Suprapubic skin (tissue), 4 donors: ENCODE results near the gene ESRP2. TPM values are rescaled to one million over a fixed set of nuclear protein-coding genes. Genes with fewer than 3 reads are reported as not detected.

ENCODE experiments used
- DNase-seq, 2 donors: peaks; one replicate each; pipeline ENCODE4 v3.0.0-alpha.2; 2019; ENCODE audit warnings: low spot score in 2 of 2
- H3K27ac ChIP-seq: fragments of 200-600 bp; sonication (generic); one replicate; pipeline ENCODE4 v1.5.1; 2019
- H3K27me3 ChIP-seq: fragments of 200-600 bp; sonication (generic); one replicate; pipeline ENCODE4 v1.5.1; 2019
- H3K36me3 ChIP-seq: fragments of 200-600 bp; sonication (generic); one replicate; pipeline ENCODE4 v1.5.1; 2019
- H3K4me1 ChIP-seq: fragments of 200-600 bp; sonication (generic); one replicate; pipeline ENCODE4 v1.5.1; 2019
- H3K4me3 ChIP-seq: fragments of 200-600 bp; sonication (generic); one replicate; pipeline ENCODE4 v1.5.1; 2019; ENCODE audit warnings: mild to moderate bottlenecking
- H3K9me3 ChIP-seq: fragments of 200-600 bp; sonication (generic); one replicate; pipeline ENCODE4 v1.5.1; 2019
- CTCF ChIP-seq, 2 donors: fragments of 200-600 bp in 1 of 2; fragments of 450-650 bp in 1 of 2; sonication (generic) in 1 of 2; IDR thresholded peaks; one replicate each; pipeline ENCODE4 v1.5.1; 2016 to 2019; ENCODE audit warnings: antibody characterized with exemption in 2 of 2, mild to moderate bottlenecking in 1 of 2, moderate library complexity in 1 of 2
- EP300 ChIP-seq: sonication (generic); formaldehyde crosslinking; IDR thresholded peaks from one replicate; pipeline ENCODE4 v1.6.1; 2017; ENCODE audit warnings: antibody characterized with exemption
- POLR2A ChIP-seq, 2 donors: fragments of 450-650 bp; IDR thresholded peaks; one replicate each; pipeline ENCODE4 v1.6.1; 2017; ENCODE audit warnings: antibody characterized with exemption in 2 of 2, mild to moderate bottlenecking in 2 of 2, moderate library complexity in 2 of 2
- POLR2AphosphoS5 ChIP-seq, 3 donors: sonication (generic); formaldehyde crosslinking; IDR thresholded peaks; one replicate each; pipeline ENCODE4 v1.6.1; 2017; ENCODE audit warnings: antibody characterized with exemption in 3 of 3
- WGBS: methylation state at CpG from one replicate; pipeline ENCODE4 v1.1.5; 2018; 5-methylcytosine and 5-hydroxymethylcytosine counted together
- total RNA-seq, 4 donors: library from RNA; depleted of rRNA; stranded (reverse); fragments of >200 nt; gene quantifications; one replicate each; pipeline ENCODE4 v1.1.0, GENCODE V29; 2016

Gene ESRP2
- total RNA-seq, 4 donors from 2014 or later, result 77.0 to 133 (median 99.7) TPM

- TF ChIP-seq CTCF (IDR thresholded peaks at IDR 0.05), result no peak
- TF ChIP-seq POLR2AphosphoS5 (IDR thresholded peaks at IDR 0.05), result no peak
- TF ChIP-seq POLR2A (IDR thresholded peaks at IDR 0.05), result no peak
- no peak for TF ChIP-seq EP300
- Histone ChIP-seq H3K36me3 (peaks cover 4% of the 10 kb centered on the region), H3K4me3 (no peak overlapping the region), H3K4me1 (no peaks in the 10 kb centered on the region), H3K27me3 (no peaks in the 10 kb centered on the region), H3K9me3 (no peaks in the 10 kb centered on the region), H3K27ac (no peak overlapping the region)
- WGBS, result 63% methylated on average over 3 of the region's 3 CpGs
- no peak for DNase-seq
Measured at GRCh38 chr16:68214726-68215125, 21.2 kb downstream of the ESRP2 start.

GRCh38 chr16:68206245-68206644 lies 29.7 kb downstream of the ESRP2 start:
- 93% methylated on average over 2 of the region's 2 CpGs for WGBS
- H3K27ac ChIP-seq, result no peak overlapping the region
- no peak for TF ChIP-seq POLR2A (IDR thresholded peaks at IDR 0.05)
- no peak for TF ChIP-seq CTCF (IDR thresholded peaks at IDR 0.05)
- TF ChIP-seq POLR2AphosphoS5 (IDR thresholded peaks at IDR 0.05), result no peak
- no peak for TF ChIP-seq EP300
- no peaks in the 10 kb centered on the region for H3K27me3 ChIP-seq
- DNase-seq, result no peak
- peaks cover 8% of the 10 kb centered on the region for H3K36me3 ChIP-seq
- H3K9me3 ChIP-seq, result no peaks in the 10 kb centered on the region
- no peaks in the 10 kb centered on the region for H3K4me1 ChIP-seq
- H3K4me3 ChIP-seq, result no peak overlapping the region

GRCh38 chr16:68202091-68202519 lies 33.8 kb downstream of the ESRP2 start:
- Histone ChIP-seq H3K27me3 (no peaks in the 10 kb centered on the region), H3K4me1 (no peaks in the 10 kb centered on the region), H3K27ac (no peak overlapping the region), H3K9me3 (no peaks in the 10 kb centered on the region), H3K36me3 (peaks cover 8% of the 10 kb centered on the region), H3K4me3 (no peak overlapping the region)
- TF ChIP-seq POLR2A (IDR thresholded peaks at IDR 0.05) (no peak), POLR2AphosphoS5 (IDR thresholded peaks at IDR 0.05) (no peak), CTCF (IDR thresholded peaks at IDR 0.05) (no peak), EP300 (no peak)
- DNase-seq, result no peak

DNA sequence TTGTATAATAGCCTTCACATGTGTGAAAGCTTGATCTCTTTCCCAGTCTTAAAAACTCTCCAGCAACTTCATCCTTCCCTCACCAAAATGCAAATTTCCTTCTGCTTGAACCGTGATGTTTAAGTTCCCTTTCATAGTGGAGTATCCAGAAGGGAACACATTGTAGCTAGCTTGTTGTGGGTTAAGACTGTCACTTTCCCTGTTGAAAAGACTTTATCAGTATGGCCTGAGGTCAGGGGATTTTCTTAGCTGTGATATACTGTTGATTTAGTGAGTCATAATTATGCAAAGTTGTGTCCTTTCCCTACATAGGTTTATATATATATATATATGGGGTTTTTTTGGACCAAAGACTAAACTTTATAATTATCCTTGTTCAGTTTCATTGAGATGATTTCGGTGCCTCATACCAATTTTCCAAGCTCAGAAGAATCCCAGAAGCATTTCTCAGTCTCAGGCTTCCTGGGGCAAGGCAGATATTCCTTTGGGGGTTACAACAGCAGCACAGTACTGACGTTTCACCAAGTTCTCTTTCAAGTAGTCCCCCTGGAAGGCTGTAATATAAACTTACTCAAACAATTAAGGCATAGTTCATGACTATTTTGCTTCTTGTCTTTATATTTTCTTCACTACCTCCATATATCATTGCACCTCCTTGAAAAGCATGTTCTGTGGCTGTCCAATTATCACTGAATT lies 35.7 kb downstream of the ESRP2 start:
- TF ChIP-seq EP300 (no peak), POLR2A (IDR thresholded peaks at IDR 0.05) (no peak), POLR2AphosphoS5 (IDR thresholded peaks at IDR 0.05) (no peak), CTCF (IDR thresholded peaks at IDR 0.05) (no peak)
- Histone ChIP-seq H3K36me3 (peaks cover 9% of the 10 kb centered on the region), H3K4me1 (no peaks in the 10 kb centered on the region), H3K4me3 (no peak overlapping the region), H3K27me3 (no peaks in the 10 kb centered on the region), H3K27ac (no peak overlapping the region), H3K9me3 (no peaks in the 10 kb centered on the region)
- DNase-seq, result no peak
- WGBS, result 40% methylated on average over 3 of the region's 3 CpGs

DNA sequence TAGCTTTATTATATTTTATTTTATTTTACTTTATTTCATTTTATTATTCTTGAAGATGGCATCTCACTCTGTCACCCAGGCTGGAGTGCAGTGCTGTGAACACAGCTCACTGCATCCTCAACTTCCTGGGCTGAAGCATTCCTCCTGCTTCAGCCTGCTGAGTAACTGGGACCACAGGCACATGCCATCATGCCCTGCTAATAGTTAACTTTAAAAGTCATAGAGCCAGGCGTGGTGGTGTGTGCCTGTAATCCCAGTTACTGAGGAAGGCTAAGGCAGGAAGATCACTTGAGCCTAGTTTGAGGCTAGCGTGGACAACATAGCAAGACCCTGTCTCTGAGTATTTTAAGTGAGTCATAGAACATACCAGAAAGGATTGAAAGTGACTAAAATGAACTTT lies 38.7 kb downstream of the ESRP2 start:
- Histone ChIP-seq H3K36me3 (peaks cover 6% of the 10 kb centered on the region), H3K4me3 (no peak overlapping the region), H3K27ac (no peak overlapping the region), H3K27me3 (no peaks in the 10 kb centered on the region), H3K4me1 (no peaks in the 10 kb centered on the region), H3K9me3 (no peaks in the 10 kb centered on the region)
- DNase-seq, result no peak
- TF ChIP-seq EP300 (no peak), CTCF (IDR thresholded peaks at IDR 0.05) (no peak), POLR2AphosphoS5 (IDR thresholded peaks at IDR 0.05) (no peak), POLR2A (IDR thresholded peaks at IDR 0.05) (no peak)
- 93% methylated on average over 2 of the region's 2 CpGs for WGBS
